K562 (cell line): ENCODE results near the gene ADAM8. TPM values are rescaled to one million over a fixed set of nuclear protein-coding genes. Genes with fewer than 3 reads are reported as not detected.

Experiments used
- ATAC-seq: fragments of 200-7000 bp; cut with Tn5 transposase; 3 replicates; pipeline ENCODE4 v1.9.1; 2020; ENCODE audit warnings: moderate library complexity
- BruUV-seq: library from RNA; stranded (reverse); fragments of 400-500 nt; replicated peaks from 2 replicates; lab custom pipeline; 2021; lab: Mats Ljungman, UMichigan
- CTCF ChIA-PET: fragments of 300-600 bp; formaldehyde crosslinking; extraction: SDS; loops from one replicate; lab custom pipeline; 2021; ENCODE audit warnings: low intra/inter-chr PET ratio; lab: Yijun Ruan, JAX
- POLR2A ChIA-PET: fragments of 300-600, 350-650 bp; sonication (Branson Sonifier 250); formaldehyde crosslinking; extraction: SDS; loops from one replicate; lab custom pipeline; 2021; ENCODE audit warnings: antibody characterized with exemption, inconsistent platforms; lab: Yijun Ruan, JAX
- DNase-seq, 4 experiments: peaks; one replicate each; pipeline versions ENCODE4 v3.0.0 to v3.0.0-alpha.2; 2011 to 2018; ENCODE audit warnings: low spot score in 3 of 4, mixed read lengths in 3 of 4; ENCODE audit errors: extremely low read depth in 1 of 4
- FAIRE-seq: peaks from 2 replicates; lab custom pipeline; 2011; peaks lifted over from hg19 to GRCh38; lab: Jason Lieb, UNC
- H2AFZ ChIP-seq: 2 replicates; pipeline ENCODE4 v1.6.0; 2011; ENCODE audit warnings: low read depth, low read length, control low read depth, inconsistent platforms
- H3K27ac ChIP-seq: fragments of 200-600 bp; 3 replicates; pipeline ENCODE4 v1.8.0; 2011; ENCODE audit warnings: low read depth, mild to moderate bottlenecking, control low read depth, inconsistent platforms, low read length, moderate library complexity, mixed read lengths; ENCODE audit errors: extremely low read depth
- H3K27me3 ChIP-seq, 2 experiments: fragments of 300-600 bp in 1 of 2; 2 replicates in 1 of 2; 3 replicates in 1 of 2; pipeline versions ENCODE4 v1.6.0 to v1.8.0; 2011; ENCODE audit warnings: inconsistent platforms in 2 of 2, low read length in 2 of 2, mild to moderate bottlenecking in 1 of 2, mixed read lengths in 1 of 2, moderate library complexity in 1 of 2; ENCODE audit not compliant: control insufficient read depth in 2 of 2, insufficient read depth in 2 of 2
- H3K36me3 ChIP-seq: fragments of 300-600 bp; 3 replicates; pipeline ENCODE4 v1.8.0; 2011; ENCODE audit warnings: mild to moderate bottlenecking, low read length, inconsistent platforms; ENCODE audit not compliant: control insufficient read depth, insufficient read depth
- H3K4me1 ChIP-seq, 2 experiments: fragments of 200-600 bp in 1 of 2; replicated peaks in 1 of 2; 2 replicates in 1 of 2; 3 replicates in 1 of 2; pipeline versions ENCODE4 v1.5.1 to v1.8.0; 2011; ENCODE audit warnings: inconsistent platforms in 2 of 2, low read length in 2 of 2, mild to moderate bottlenecking in 1 of 2, mixed read lengths in 1 of 2, moderate library complexity in 1 of 2; ENCODE audit not compliant: control insufficient read depth in 2 of 2, insufficient read depth in 2 of 2
- H3K4me2 ChIP-seq: 2 replicates; pipeline ENCODE4 v1.6.1; 2011; ENCODE audit warnings: low read length, control low read depth, inconsistent platforms, mixed read lengths; ENCODE audit not compliant: insufficient read depth
- H3K4me3 ChIP-seq: fragments of 200-600 bp; sonication (generic), shearing (Covaris generic); 2 replicates; pipeline ENCODE4 v1.5.1; 2016; ENCODE audit warnings: control low read depth, inconsistent platforms
- H3K79me2 ChIP-seq: fragments of 200-600 bp; 3 replicates; pipeline ENCODE4 v1.8.0; 2011; ENCODE audit warnings: low read length, inconsistent platforms; ENCODE audit not compliant: control insufficient read depth, insufficient read depth
- H3K9ac ChIP-seq, 2 experiments: 2 replicates each; pipeline versions ENCODE4 v1.6.0 to v1.6.1; 2011; ENCODE audit warnings: low read depth in 2 of 2, low read length in 2 of 2, control low read depth in 1 of 2, inconsistent platforms in 1 of 2, mild to moderate bottlenecking in 1 of 2, mixed read lengths in 1 of 2; ENCODE audit not compliant: insufficient read depth in 1 of 2
- H3K9me1 ChIP-seq: one replicate; pipeline ENCODE4 v1.6.0; 2011; ENCODE audit warnings: inconsistent platforms, mild to moderate bottlenecking, low read length, moderate library complexity; ENCODE audit not compliant: control insufficient read depth, insufficient read depth
- H3K9me3 ChIP-seq: replicated peaks from 2 replicates; pipeline ENCODE4 v1.5.1; 2011; ENCODE audit warnings: low read depth, low read length, inconsistent platforms; ENCODE audit not compliant: control insufficient read depth, insufficient read depth
- H4K20me1 ChIP-seq: replicated peaks from 2 replicates; pipeline ENCODE4 v1.6.1; 2011; ENCODE audit warnings: low read length, inconsistent platforms, mixed read lengths; ENCODE audit not compliant: control insufficient read depth, insufficient read depth
- COPS2 ChIP-seq: fragments of 450-650 bp; conservative IDR thresholded peaks from 2 replicates; pipeline ENCODE4 v1.6.1; 2016; ENCODE audit warnings: mild to moderate bottlenecking, moderate library complexity
- FOXJ3 ChIP-seq: sonication (generic); formaldehyde crosslinking; IDR thresholded peaks from 2 replicates; pipeline ENCODE4 v1.4.0; 2020; ENCODE audit warnings: mild to moderate bottlenecking, missing genetic modification reagents
- GATAD2A ChIP-seq: fragments of 450-650 bp; IDR thresholded peaks from 2 replicates; pipeline ENCODE4 v1.6.1; 2017
- HOMEZ ChIP-seq: fragments of 250-450 bp; sonication (Bioruptor Pico); IDR thresholded peaks from 2 replicates; pipeline ENCODE4 v1.4.0; 2020; ENCODE audit warnings: mild to moderate bottlenecking, moderate library complexity
- NFYB ChIP-seq: IDR thresholded peaks from 2 replicates; pipeline ENCODE4 v1.6.1; 2011; ENCODE audit warnings: mild to moderate bottlenecking, moderate library complexity; ENCODE audit not compliant: insufficient read length; ENCODE audit errors: extremely low read depth
- SRSF1 ChIP-seq: fragments of 200-400 bp; formaldehyde crosslinking; IDR thresholded peaks from 2 replicates; pipeline ENCODE4 v1.6.1; 2017; ENCODE audit warnings: mild to moderate bottlenecking, low read depth, low read length, moderate library complexity
- ZHX1 ChIP-seq: fragments of 150-350 bp; conservative IDR thresholded peaks from 2 replicates; pipeline ENCODE4 v1.6.1; 2014; ENCODE audit warnings: low read length
- ZKSCAN8 ChIP-seq: fragments of 200-800 bp; sonication (Bioruptor generic); IDR thresholded peaks from 2 replicates; pipeline ENCODE4 v1.6.1; 2016; ENCODE audit warnings: missing genetic modification characterization, missing compliant biosample characterization
- WGBS: fragments of 100-300 bp; shearing (Covaris generic); methylation state at CpG from one replicate; pipeline ENCODE4 v1.1.6; 2016; ENCODE audit warnings: low coverage, mixed read lengths; ENCODE audit not compliant: insufficient coverage; ENCODE audit errors: missing lambda C conversion rate; 5-methylcytosine and 5-hydroxymethylcytosine counted together
- in situ Hi-C: fragments of 300-500 bp; cut with MboI; formaldehyde crosslinking; loops from 4 replicates; pipeline ENCODE4 v1.15.0; 2018; ENCODE audit warnings: inconsistent platforms, mixed read lengths
- intact Hi-C: fragments of 100-400 bp; cut with micrococcal nuclease; formaldehyde crosslinking; loops from 2 replicates; pipeline ENCODE4 v1.14.2; 2022
- polyA plus RNA-seq, 8 experiments: library from polyadenylated mRNA; depleted of rRNA in 4 of 8; stranded (reverse) in 5 of 8; unstranded in 3 of 8; fragments of >200 nt; fragmentation: Nextera tagmentation in 2 of 8; fragmentation: Illumina TruSeq in 1 of 8; extraction: Ambion mirVana in 2 of 8; extraction: Trizol in 1 of 8; gene quantifications; 2 replicates each; pipeline versions ENCODE4 v1.2.1 to v1.2.3, GENCODE V29; 2011 to 2014; ENCODE audit warnings: inconsistent platforms in 1 of 8, missing spikeins in 1 of 8
- total RNA-seq, 7 experiments: library from RNA; depleted of rRNA in 6 of 7; stranded (reverse); fragments of >200 nt in 6 of 7; fragmentation: Illumina TruSeq in 2 of 7; extraction: Trizol in 2 of 7; gene quantifications; 2 replicates each; pipeline versions ENCODE4 v1.2.1 to v1.2.3, GENCODE V29; 2011 to 2021; ENCODE audit warnings: low replicate concordance in 1 of 7
- TF ChIP-seq, protein P1 (sequence below): sonication (generic); formaldehyde crosslinking; IDR thresholded peaks from 2 replicates; pipeline ENCODE4 v1.9.0; 2022; ENCODE audit warnings: mild to moderate bottlenecking, missing genetic modification reagents

The ADAM8 gene
- total and polyA plus RNA-seq, 9 of the 15 experiments (the other 6 are each of a cell fraction or from before 2014, with no cell fraction given): 0.07 to 7.0 (median 1.1) TPM

DNA sequence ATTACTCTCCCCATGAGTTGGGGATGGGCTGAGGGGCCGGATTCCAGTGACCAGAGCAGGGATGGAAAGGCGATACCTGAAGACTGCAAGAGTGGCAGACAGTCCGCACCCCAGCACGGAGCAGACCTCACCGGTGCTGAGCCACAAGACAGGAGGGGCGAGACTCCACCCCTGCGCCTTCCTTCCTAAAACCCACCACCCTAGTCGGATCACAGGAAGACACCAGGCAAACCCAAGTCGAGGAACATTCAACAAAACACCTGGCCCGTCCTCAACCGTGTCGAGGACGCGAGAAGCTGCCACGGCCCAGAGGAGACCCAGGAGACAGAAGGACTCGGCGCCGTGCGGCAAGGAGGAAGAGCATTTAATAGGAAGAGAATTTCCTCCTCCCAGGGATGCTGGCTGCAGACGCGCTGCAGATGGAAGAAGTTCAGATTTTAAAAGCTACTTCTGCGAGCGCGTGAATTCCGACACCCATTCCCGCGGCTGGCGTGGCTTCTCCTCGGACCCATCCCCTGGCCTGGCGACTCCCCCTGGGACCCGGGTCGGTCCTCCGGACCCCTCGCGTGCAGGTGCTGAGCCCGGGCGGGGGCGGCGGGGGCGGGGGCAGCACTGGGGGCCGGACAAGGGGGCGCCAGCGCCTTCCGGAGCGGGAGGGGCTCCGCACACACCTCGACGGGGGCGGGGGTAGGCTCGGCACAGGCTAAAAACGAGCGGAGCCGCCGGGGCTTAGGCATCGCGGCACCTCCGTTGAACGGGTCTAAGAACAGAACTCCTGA, 47.2 kb downstream of the ADAM8 start:
- DNase-seq (no peak), ATAC-seq (no peak), FAIRE-seq (no peak)
- intact Hi-C loops: no loop called here
- no peaks in the 10 kb centered on the region for H3K9me1 ChIP-seq
- no peaks in the 10 kb centered on the region for H3K27me3 ChIP-seq
- in situ Hi-C loops: no loop called here
- H3K4me1 ChIP-seq: peaks cover 12 to 49% of the 10 kb centered on the region in 2 experiments
- no peaks in the 10 kb centered on the region for H3K79me2 ChIP-seq
- TF ChIP-seq NFYB (no peak), SRSF1 (no peak), GATAD2A (no peak), HOMEZ (CRISPR knock-in tag) (no peak), ZHX1 (no peak), COPS2 (no peak), ZKSCAN8 (CRISPR knock-in tag) (no peak), FOXJ3 (no peak)
- TF ChIP-seq, protein P1, sequence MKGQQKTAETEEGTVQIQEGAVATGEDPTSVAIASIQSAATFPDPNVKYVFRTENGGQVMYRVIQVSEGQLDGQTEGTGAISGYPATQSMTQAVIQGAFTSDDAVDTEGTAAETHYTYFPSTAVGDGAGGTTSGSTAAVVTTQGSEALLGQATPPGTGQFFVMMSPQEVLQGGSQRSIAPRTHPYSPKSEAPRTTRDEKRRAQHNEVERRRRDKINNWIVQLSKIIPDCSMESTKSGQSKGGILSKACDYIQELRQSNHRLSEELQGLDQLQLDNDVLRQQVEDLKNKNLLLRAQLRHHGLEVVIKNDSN (CRISPR knock-in tag): no peak
- CTCF ChIA-PET: no interaction called here
- no TSS peak for BruUV-seq
- H3K27ac ChIP-seq: no peak overlapping the region
- no peak overlapping the region for H3K4me3 ChIP-seq
- H4K20me1 ChIP-seq: no peaks in the 10 kb centered on the region
- POLR2A ChIA-PET: no interaction called here
- H2AFZ ChIP-seq: no peak overlapping the region
- H3K9ac ChIP-seq: peak overlapping the region in 1 of 2 experiments; percentile 7; a peak in 1 of 4 replicates
- 66% methylated on average over 16 of the region's 58 CpGs for WGBS
- no peak overlapping the region for H3K4me2 ChIP-seq
- no peaks in the 10 kb centered on the region for H3K36me3 ChIP-seq
- no peaks in the 10 kb centered on the region for H3K9me3 ChIP-seq
